ENCODE data around the gene HS3ST3B1. TPM values are rescaled to one million over a fixed set of nuclear protein-coding genes. Genes with fewer than 3 reads are reported as not detected.

Gene HS3ST3B1
- polyA plus RNA-seq, 1 experiment = 10.3 TPM

DNA sequence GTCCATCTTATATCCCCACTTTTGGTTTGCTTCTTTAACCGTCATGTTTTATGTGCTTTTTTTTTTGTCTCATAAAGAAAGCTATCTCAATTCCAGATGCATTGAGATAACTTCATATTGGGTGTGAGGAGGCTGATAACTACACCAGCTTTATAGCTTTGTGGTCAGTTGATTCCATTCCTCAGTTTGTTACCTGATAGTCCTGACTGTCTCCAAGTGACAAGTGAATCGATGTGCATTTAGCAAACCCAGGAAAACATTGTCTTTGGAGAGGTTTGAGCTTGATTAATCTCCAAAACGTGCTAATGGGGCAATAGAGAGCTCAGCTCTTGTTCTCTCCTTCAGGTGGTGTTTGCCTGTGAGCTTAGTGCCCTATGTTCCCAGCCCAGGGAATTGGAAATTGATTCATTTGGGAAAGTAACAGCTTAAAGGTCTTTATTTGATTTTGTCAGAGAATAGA is 22.7 kb downstream of the HS3ST3B1 start:
- ChIA-PET CTCF (interaction anchor here (1.2 to 1.4 kb wide), 2 partner anchors 603 to 729 kb away, joined by 3 to 6 read pairs; no protein-coding TSS in a partner anchor), POLR2A (no interaction called here)
- DNase-seq (ENCODE audit: low read depth, low spot score) = no peak
- Histone ChIP-seq H3K27ac (ENCODE audit: low read depth, low read length) (no peak overlapping the region), H3K9me3 (ENCODE audit: control insufficient read depth, insufficient read depth, low read length) (no peaks in the 10 kb centered on the region), H3K4me3 (ENCODE audit: low read depth, low read length) (no peak overlapping the region), H3K27me3 (ENCODE audit: control insufficient read depth, insufficient read depth, low read length) (no peaks in the 10 kb centered on the region)
- TF ChIP-seq, protein P1, sequence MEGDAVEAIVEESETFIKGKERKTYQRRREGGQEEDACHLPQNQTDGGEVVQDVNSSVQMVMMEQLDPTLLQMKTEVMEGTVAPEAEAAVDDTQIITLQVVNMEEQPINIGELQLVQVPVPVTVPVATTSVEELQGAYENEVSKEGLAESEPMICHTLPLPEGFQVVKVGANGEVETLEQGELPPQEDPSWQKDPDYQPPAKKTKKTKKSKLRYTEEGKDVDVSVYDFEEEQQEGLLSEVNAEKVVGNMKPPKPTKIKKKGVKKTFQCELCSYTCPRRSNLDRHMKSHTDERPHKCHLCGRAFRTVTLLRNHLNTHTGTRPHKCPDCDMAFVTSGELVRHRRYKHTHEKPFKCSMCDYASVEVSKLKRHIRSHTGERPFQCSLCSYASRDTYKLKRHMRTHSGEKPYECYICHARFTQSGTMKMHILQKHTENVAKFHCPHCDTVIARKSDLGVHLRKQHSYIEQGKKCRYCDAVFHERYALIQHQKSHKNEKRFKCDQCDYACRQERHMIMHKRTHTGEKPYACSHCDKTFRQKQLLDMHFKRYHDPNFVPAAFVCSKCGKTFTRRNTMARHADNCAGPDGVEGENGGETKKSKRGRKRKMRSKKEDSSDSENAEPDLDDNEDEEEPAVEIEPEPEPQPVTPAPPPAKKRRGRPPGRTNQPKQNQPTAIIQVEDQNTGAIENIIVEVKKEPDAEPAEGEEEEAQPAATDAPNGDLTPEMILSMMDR (IDR thresholded peaks at IDR 0.05; ENCODE audit: low read depth, low read length) = no peak

DNA sequence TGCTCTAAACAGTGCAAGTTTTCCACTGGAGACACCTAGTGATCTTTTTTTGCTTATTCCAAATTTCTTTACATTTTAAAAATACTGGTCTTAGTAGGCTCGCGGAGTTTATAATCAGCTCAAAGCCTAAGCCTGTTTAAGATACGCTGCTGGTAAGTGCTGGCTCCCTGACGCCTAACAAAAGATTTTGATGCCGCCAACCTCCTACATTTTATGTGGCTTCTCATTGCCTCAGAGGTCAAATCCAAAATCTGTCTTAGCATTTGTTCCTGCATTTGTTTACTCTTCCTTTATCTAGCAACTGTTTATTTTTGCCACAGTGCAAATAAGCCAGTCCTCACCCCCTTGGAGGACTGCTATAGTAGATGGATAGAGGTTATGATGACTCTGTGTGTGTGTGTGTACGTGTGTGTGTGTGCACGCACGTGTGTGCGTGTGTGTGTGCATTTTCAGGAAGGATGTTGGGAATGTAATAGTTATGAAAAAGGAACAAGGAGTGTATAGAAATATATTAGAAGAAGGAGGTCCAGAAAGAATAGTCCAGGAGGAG is 24.8 kb downstream of the HS3ST3B1 start:
- H3K27me3 ChIP-seq (ENCODE audit: control insufficient read depth, insufficient read depth, low read length) = no peaks in the 10 kb centered on the region
- no peak overlapping the region for H3K27ac ChIP-seq (ENCODE audit: low read depth, low read length)
- no peaks in the 10 kb centered on the region for H3K9me3 ChIP-seq (ENCODE audit: control insufficient read depth, insufficient read depth, low read length)
- no peak overlapping the region for H3K4me3 ChIP-seq (ENCODE audit: low read depth, low read length)
- CTCF ChIA-PET = no interaction called here
- no peak for DNase-seq (ENCODE audit: low read depth, low spot score)
- POLR2A ChIA-PET = no interaction called here
- TF ChIP-seq, protein P1 (IDR thresholded peaks at IDR 0.05; ENCODE audit: low read depth, low read length) = no peak

DNA sequence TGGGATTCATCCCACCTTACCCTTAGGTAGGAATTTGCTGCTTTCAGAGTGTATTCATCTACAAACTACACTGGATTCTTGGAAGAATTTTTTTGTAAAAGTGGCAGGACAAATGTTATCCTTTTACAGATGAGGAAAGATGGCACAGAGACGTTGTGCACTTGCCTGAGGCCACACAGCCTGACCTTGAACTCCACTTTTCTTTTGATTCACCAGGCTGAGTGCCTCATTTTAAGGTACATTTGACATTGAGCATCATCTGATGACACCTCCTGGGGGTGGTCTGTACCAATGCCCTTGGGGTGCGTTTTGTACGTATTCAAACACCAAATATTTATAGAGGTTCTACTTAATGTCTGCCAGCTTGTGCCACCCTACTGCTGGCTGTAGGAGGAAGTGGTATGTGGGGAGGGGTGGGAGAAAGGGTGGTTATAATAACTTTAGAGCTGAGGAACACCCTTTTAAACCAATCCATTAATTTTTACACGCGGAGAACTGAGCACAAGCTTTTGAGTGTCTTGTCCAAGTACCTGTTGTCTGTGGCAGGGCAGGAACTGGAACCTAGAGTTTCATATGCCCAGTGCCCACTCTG is 29.1 kb downstream of the HS3ST3B1 start:
- ChIA-PET CTCF (no interaction called here), POLR2A (no interaction called here)

DNA sequence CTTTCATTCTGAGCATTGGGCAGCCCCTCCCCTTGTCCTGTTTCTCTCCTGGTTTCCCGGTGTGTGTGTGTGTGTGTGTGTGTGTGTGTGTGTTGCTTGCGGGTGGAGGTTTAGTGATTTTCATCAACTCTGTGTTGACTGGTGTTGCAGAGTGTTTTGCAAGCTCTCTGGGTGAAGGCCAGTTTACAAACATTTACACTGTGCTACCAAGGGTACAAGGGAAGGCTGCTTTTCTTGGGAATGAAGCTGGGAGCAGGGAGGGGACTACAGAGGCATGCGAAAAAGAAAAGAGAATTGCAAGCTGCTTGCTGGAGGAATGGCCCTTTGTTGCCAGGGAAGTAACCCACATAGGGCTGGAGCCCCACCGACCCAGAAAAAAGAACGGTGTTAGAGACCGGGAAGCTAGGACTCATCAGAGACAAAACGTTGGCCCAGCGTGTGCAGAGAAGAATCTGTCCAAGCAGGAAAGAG is 29.6 kb downstream of the HS3ST3B1 start:
- CTCF ChIA-PET = interaction anchor here (1.7 kb wide), 1 partner anchor 596 kb away, joined by 6 read pairs; no protein-coding TSS in a partner anchor
- no peak for DNase-seq (ENCODE audit: low read depth, low spot score)
- no peak overlapping the region for H3K4me3 ChIP-seq (ENCODE audit: low read depth, low read length)
- H3K27ac ChIP-seq (ENCODE audit: low read depth, low read length) = no peak overlapping the region
- H3K27me3 ChIP-seq (ENCODE audit: control insufficient read depth, insufficient read depth, low read length) = no peaks in the 10 kb centered on the region
- TF ChIP-seq, protein P1 (IDR thresholded peaks at IDR 0.05; ENCODE audit: low read depth, low read length) = no peak
- H3K9me3 ChIP-seq (ENCODE audit: control insufficient read depth, insufficient read depth, low read length) = no peaks in the 10 kb centered on the region
- POLR2A ChIA-PET = no interaction called here

More for the DNA sequence above, 29.1 kb downstream of the HS3ST3B1 start:
- Histone ChIP-seq H3K4me3 (ENCODE audit: low read depth, low read length) (no peak overlapping the region), H3K27ac (ENCODE audit: low read depth, low read length) (no peak overlapping the region), H3K27me3 (ENCODE audit: control insufficient read depth, insufficient read depth, low read length) (no peaks in the 10 kb centered on the region), H3K9me3 (ENCODE audit: control insufficient read depth, insufficient read depth, low read length) (no peaks in the 10 kb centered on the region)
- DNase-seq (ENCODE audit: low read depth, low spot score) = no peak
- TF ChIP-seq, protein P1 (IDR thresholded peaks at IDR 0.05; ENCODE audit: low read depth, low read length) = no peak

DNA sequence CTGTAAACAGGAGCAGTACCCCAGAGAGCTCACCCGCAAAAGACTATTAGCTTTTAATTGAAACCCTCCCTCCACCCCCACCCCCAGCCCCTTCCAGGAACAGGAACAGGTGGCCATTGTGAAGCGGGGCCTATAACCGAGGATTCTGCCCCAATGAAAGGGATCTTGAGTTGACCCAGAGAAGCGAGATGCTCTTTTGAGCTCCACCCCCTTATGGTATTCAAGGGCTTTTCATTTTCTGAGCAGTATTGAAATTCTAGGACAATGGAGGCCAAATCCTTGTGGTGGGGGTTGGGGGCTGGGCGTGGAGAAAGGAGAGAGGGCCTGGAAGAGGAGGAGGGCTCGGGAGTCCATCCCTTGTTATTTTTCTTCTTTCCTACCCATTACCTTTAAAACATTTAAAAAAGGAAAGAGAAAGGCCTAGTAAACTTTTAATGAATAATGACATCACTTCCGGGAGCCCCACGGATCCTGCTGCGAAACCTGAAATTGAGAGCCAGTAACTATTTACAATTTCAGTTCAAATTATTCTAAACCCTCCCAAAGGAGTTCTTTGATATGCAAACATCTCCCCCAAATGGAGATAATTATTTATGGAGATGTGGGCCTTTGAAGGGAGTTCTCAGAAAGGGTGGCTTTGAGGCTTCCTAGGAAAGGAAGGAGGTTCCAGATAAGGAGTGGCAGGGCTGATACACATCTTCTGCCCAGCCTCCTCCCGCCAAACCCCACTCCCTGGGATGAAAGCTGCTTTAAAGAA is 30.5 kb downstream of the HS3ST3B1 start:
- H3K4me3 ChIP-seq (ENCODE audit: low read depth, low read length) = no peak overlapping the region
- H3K9me3 ChIP-seq (ENCODE audit: control insufficient read depth, insufficient read depth, low read length) = no peaks in the 10 kb centered on the region
- no peak overlapping the region for H3K27ac ChIP-seq (ENCODE audit: low read depth, low read length)
- CTCF ChIA-PET = interaction anchor here (1.7 kb wide), 1 partner anchor 595 kb away, joined by 6 read pairs; no protein-coding TSS in a partner anchor
- H3K27me3 ChIP-seq (ENCODE audit: control insufficient read depth, insufficient read depth, low read length) = no peaks in the 10 kb centered on the region
- TF ChIP-seq, protein P1 (IDR thresholded peaks at IDR 0.05; ENCODE audit: low read depth, low read length) = no peak
- POLR2A ChIA-PET = no interaction called here
- no peak for DNase-seq (ENCODE audit: low read depth, low spot score)

All from AG04450 (cell line).